Loucy (cell line): ENCODE results near the gene DCHS2.

Source experiments
- H2AFZ ChIP-seq: fragments of 200-600 bp; sonication (generic); 2 replicates; pipeline ENCODE4 v1.6.0; 2016; ENCODE audit warnings: antibody characterized with exemption, mild to moderate bottlenecking, low read length, moderate library complexity
- H3F3A ChIP-seq: fragments of 200-600 bp; 2 replicates; pipeline ENCODE4 v1.6.0; 2016; ENCODE audit warnings: antibody characterized with exemption, low read depth, mild to moderate bottlenecking
- H3K27me3 ChIP-seq: fragments of 200-600 bp; sonication (generic); 2 replicates; pipeline ENCODE4 v1.6.1; 2014; ENCODE audit warnings: low read length, mild to moderate bottlenecking; ENCODE audit not compliant: insufficient read depth, poor library complexity, severe bottlenecking
- H3K36me3 ChIP-seq: fragments of 200-600 bp; sonication (generic); 2 replicates; pipeline ENCODE4 v1.6.1; 2016; ENCODE audit warnings: low read length; ENCODE audit not compliant: insufficient read depth
- H3K4me1 ChIP-seq: fragments of 200-600 bp; sonication (generic); 2 replicates; pipeline ENCODE4 v1.5.1; 2014; ENCODE audit warnings: low read length, mild to moderate bottlenecking; ENCODE audit not compliant: insufficient read depth, poor library complexity, severe bottlenecking
- H3K4me2 ChIP-seq: fragments of 200-600 bp; sonication (generic); 2 replicates; pipeline ENCODE4 v1.6.0; 2014; ENCODE audit warnings: antibody characterized with exemption, low read length, low read depth, mild to moderate bottlenecking; ENCODE audit not compliant: poor library complexity, severe bottlenecking
- H3K4me3 ChIP-seq: fragments of 200-600 bp; sonication (generic); 2 replicates; pipeline ENCODE4 v1.5.1; 2014; ENCODE audit warnings: low read length, mild to moderate bottlenecking, mixed read lengths; ENCODE audit not compliant: poor library complexity, severe bottlenecking
- H3K79me2 ChIP-seq: fragments of 200-600 bp; sonication (generic); 2 replicates; pipeline ENCODE4 v1.6.1; 2014; ENCODE audit warnings: low read length; ENCODE audit not compliant: insufficient read depth
- H3K9ac ChIP-seq: fragments of 200-600 bp; sonication (generic); 2 replicates; pipeline ENCODE4 v1.6.0; 2014; ENCODE audit warnings: mild to moderate bottlenecking, low read depth, low read length, moderate library complexity; ENCODE audit not compliant: poor library complexity, severe bottlenecking
- H3K9me2 ChIP-seq: fragments of 200-600 bp; sonication (generic); replicated peaks from 2 replicates; pipeline ENCODE4 v1.6.1; 2016; ENCODE audit warnings: low read depth, low read length, mixed read lengths
- H3K9me3 ChIP-seq: fragments of 200-600 bp; sonication (generic); 2 replicates; pipeline ENCODE4 v1.6.1; 2014; ENCODE audit warnings: mild to moderate bottlenecking, antibody characterized with exemption, low read length, low read depth; ENCODE audit not compliant: insufficient read depth
- H4K20me1 ChIP-seq: fragments of 200-600 bp; sonication (generic); 2 replicates; pipeline ENCODE4 v1.6.0; 2014; ENCODE audit warnings: antibody characterized with exemption, low read length, mild to moderate bottlenecking; ENCODE audit not compliant: insufficient read depth, poor library complexity, severe bottlenecking
- EZH2phosphoT487 ChIP-seq: fragments of 200-600 bp; IDR thresholded peaks from 2 replicates; pipeline ENCODE4 v1.6.1; 2018; ENCODE audit warnings: antibody characterized with exemption, mild to moderate bottlenecking, moderate library complexity, borderline replicate concordance
- TF ChIP-seq, protein P1 (sequence below): fragments of 200-600 bp; sonication (generic); conservative IDR thresholded peaks from 2 replicates; pipeline ENCODE4 v1.5.1; 2014; ENCODE audit warnings: mild to moderate bottlenecking, antibody characterized with exemption, low read length

DCHS2 gene

DNA sequence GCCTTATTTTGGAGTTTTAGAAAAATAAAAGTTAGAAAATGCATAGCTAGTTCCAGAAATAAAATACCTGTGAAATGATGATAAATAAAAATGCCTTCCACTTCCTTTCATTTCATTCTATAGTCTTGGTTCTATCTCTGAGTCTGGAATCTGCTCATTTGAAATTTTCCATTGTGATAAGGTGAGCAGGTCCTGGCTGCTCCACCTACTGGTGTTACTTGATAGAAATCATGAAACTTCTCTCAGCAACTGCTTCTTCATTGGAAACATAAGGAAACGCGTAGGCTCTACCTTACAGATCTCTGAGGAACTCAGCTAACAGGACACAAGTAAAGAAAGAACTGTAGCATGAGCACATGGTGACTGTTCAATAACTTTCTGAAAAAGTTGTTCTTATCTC, 141.8 kb downstream of the DCHS2 start:
- Histone ChIP-seq H3K9ac (no peak overlapping the region), H4K20me1 (no peaks in the 10 kb centered on the region), H3K4me1 (no peaks in the 10 kb centered on the region), H2AFZ (no peak overlapping the region), H3K27me3 (no peaks in the 10 kb centered on the region), H3K79me2 (no peaks in the 10 kb centered on the region), H3K9me3 (no peaks in the 10 kb centered on the region), H3K36me3 (no peaks in the 10 kb centered on the region), H3K4me2 (no peak overlapping the region), H3K4me3 (no peak overlapping the region), H3K9me2 (no peaks in the 10 kb centered on the region), H3F3A (no peaks in the 10 kb centered on the region)
- TF ChIP-seq, protein P1, sequence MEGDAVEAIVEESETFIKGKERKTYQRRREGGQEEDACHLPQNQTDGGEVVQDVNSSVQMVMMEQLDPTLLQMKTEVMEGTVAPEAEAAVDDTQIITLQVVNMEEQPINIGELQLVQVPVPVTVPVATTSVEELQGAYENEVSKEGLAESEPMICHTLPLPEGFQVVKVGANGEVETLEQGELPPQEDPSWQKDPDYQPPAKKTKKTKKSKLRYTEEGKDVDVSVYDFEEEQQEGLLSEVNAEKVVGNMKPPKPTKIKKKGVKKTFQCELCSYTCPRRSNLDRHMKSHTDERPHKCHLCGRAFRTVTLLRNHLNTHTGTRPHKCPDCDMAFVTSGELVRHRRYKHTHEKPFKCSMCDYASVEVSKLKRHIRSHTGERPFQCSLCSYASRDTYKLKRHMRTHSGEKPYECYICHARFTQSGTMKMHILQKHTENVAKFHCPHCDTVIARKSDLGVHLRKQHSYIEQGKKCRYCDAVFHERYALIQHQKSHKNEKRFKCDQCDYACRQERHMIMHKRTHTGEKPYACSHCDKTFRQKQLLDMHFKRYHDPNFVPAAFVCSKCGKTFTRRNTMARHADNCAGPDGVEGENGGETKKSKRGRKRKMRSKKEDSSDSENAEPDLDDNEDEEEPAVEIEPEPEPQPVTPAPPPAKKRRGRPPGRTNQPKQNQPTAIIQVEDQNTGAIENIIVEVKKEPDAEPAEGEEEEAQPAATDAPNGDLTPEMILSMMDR = peak; percentile 71
- TF ChIP-seq EZH2phosphoT487 = no peak

DNA sequence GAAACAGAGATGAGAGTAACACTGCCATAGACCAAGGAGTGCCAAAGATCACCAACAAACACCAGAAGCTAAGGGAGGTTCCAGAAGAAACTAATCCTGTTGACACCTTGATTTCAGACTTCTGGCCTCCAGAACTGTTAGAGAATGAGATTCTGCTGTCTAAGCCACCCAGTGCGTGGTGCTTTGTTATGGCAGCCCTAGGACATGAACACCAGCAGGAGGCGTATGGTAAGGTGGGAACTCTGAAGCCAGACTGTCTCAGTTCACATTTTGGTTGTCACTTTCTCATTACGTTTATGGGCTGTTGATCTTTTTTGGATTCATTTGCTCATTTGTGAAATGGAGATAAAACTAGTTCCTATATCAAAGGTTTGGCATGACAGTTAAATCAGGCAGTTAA, 142.9 kb downstream of the DCHS2 start:
- Histone ChIP-seq H3F3A (no peaks in the 10 kb centered on the region), H3K4me2 (no peak overlapping the region), H3K9ac (no peak overlapping the region), H3K4me3 (no peak overlapping the region), H3K27me3 (no peaks in the 10 kb centered on the region), H4K20me1 (no peaks in the 10 kb centered on the region), H3K4me1 (no peaks in the 10 kb centered on the region), H3K36me3 (no peaks in the 10 kb centered on the region), H3K9me3 (no peaks in the 10 kb centered on the region), H2AFZ (no peak overlapping the region), H3K79me2 (no peaks in the 10 kb centered on the region), H3K9me2 (no peaks in the 10 kb centered on the region)
- TF ChIP-seq, protein P1 = peak; percentile 49
- no peak for TF ChIP-seq EZH2phosphoT487

DNA sequence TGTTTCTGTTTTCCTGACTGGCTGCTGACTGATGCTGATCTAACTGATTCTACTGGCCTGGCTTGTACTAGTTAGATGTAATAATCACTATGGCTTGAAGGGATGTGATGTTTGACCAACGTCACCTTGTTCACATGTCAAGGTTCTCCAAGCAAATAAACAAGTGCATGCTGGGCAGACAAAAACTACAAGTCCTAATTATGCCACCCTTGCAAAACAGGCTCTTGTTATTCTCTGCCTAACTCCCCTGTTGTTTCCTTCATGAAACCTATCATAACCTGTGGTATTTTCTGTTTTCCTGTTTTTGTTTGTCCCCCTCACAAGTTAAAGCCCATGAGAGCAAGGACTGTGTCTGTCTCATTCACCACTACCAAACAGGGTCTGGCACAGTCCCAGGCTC, 146.2 kb downstream of the DCHS2 start:
- H3K4me2 ChIP-seq = no peak overlapping the region
- H3K36me3 ChIP-seq = no peaks in the 10 kb centered on the region
- H3F3A ChIP-seq = no peaks in the 10 kb centered on the region
- no peaks in the 10 kb centered on the region for H3K9me3 ChIP-seq
- H3K4me3 ChIP-seq = no peak overlapping the region
- no peaks in the 10 kb centered on the region for H4K20me1 ChIP-seq
- TF ChIP-seq, protein P1 = no peak
- no peak for TF ChIP-seq EZH2phosphoT487
- H3K79me2 ChIP-seq = no peaks in the 10 kb centered on the region
- no peaks in the 10 kb centered on the region for H3K4me1 ChIP-seq
- H3K27me3 ChIP-seq = no peaks in the 10 kb centered on the region
- H3K9me2 ChIP-seq = no peaks in the 10 kb centered on the region
- 0 out of 2 replicates have a peak overlapping the region, but pooled peaks have one; percentile 4 for H2AFZ ChIP-seq
- H3K9ac ChIP-seq = no peak overlapping the region
